NCI-H748 (cell line): Measurements from ENCODE around the gene STK32C.
A peak's percentile ranks its signal among the peaks of the same experiment; 100 is the strongest.

Source experiments
- DNase-seq: peaks from one replicate; lab custom pipeline; 2025; ENCODE audit not compliant: unreplicated experiment; lab: John Stamatoyannopoulos, UW

Gene STK32C

DNA sequence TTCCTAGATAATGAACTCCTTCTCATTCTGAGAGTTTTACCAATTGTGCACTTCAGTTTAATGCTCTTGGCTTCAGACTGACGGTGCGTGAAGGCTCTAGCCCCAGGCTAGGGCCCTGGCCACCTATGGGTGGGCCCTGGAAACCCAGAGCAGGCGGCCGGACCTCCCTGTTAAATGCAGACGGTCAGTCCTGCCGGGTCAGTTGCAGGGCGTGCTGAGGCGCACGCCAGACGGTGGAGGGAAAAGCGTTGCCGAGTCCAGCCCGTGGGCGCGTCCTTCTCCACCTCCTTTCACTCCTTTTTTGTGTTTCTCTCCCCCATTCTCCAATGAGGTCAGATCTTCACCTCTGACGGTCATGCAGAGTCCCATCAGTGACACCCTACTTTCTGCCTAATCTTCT lies 118.7 kb downstream of the STK32C start:
- no peak for DNase-seq

DNA sequence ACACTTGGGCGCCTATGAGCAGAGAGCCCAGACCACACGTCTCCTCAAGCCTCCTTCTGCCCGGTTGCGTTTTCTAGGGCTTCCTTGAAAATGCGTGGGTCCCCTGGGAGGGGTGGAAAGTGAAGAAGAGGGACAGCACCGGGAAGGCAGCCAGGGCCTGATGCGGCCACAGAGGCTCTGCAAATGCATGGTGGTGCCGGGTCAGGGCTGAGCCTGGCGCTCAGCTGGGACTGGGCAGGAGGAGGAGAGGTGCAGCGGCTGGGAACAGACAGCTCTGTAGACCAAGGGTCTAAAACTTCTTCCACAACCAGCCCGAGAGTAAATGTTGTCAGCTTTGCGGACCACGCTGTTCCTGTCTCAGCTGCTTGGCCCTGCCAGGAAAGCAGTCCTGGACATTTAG lies 119.4 kb downstream of the STK32C start:
- DNase-seq = no peak

- DNase-seq = peak; percentile 46
Observed at GRCh38 chr10:132187430-132188138, 120.2 kb downstream of the STK32C start.

GRCh38 chr10:132186488-132187429 lies 121.0 kb downstream of the STK32C start, which contains the start of gene DPYSL4:
Gene DPYSL4, plus strand, starts transcription at chr10:132186948. Its CDS starts 116 bp downstream, at chr10:132187064.
- DNase-seq = peak; percentile 54

DNA sequence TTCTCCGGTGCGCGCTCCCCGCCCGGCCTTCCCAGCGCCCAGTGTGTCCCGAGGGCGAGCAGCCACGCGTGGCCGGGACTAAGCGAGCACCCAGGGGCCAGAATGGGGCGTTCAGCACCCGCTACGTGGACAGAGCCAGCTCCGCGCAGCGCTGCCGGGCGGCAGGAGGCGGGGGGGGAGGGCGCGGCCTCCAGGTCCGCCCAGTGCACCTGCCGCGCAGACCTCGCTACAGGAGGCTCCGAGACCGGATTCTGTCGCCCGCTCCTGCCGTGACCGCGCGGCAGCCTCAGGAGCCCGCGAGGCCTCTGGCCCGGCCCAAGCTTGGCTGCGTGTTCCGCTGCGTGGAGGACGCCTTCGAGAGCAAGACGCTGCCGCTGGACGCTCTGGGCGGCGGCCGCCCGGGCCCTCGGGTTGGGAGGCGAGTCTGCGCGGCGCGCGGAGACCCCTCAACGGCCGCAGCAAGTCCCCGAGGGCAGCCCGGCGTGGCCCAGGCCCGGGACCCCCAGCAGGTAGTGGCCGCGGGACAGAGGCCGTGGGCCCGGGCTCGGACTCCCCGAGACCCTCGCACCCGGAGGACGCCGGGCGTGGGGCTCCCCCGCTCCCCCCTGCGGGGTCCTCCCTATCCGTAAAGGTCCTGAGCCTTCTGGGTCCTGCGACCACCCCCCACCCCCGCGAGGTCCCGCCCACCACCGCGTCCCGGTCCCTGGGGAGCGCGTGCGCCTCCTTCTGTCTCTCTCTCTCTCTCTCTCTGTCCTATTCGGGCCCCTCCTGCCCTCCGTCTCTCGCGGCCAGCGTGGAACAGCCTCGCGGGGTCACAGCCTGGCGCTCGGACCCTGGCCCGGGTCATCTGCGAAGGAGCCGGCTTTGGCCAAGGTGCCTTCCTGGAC lies 121.9 kb downstream of the STK32C start:
- DNase-seq = peak; percentile 74

DNA sequence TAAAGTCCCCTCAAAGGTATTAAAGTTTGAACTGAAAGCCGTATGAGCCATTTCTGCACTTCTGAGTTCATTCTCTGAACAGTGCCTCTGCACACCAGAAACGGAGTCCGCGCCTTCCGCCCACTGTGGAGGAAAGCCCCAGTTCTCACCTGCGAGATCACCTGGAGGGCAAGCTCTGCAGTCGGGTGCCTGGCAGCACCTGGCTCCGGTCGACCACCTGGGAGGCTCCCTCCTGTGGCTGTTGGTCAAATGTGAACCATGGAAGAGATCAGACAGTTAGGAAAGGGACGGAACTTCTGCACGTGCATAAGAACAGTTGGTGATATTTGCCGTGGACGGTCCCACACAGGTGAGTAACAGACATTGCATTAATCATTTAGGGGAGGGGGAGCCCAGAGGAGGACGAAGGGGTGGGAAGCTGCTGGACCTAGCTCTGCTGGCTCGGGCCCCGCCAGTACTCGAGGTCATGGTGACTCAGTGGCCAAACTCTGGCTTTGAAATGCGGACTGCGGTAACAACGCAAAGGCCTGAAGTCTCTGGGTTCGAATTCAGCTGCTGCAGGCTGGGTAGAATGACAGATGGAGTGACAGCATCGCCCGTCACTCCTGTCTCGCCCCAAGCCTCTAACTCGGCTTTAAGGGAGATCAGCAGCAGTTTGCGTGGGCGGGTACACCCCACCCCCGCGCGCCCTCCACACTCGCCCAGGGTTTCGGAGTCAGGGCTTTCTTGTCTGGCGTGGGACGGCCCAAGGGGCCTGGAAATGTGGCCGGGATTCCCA lies 122.7 kb downstream of the STK32C start:
- DNase-seq = peak; percentile 7

GRCh38 chr10:132183046-132183445 lies 124.7 kb downstream of the STK32C start:
- DNase-seq = peak; percentile 61

DNA sequence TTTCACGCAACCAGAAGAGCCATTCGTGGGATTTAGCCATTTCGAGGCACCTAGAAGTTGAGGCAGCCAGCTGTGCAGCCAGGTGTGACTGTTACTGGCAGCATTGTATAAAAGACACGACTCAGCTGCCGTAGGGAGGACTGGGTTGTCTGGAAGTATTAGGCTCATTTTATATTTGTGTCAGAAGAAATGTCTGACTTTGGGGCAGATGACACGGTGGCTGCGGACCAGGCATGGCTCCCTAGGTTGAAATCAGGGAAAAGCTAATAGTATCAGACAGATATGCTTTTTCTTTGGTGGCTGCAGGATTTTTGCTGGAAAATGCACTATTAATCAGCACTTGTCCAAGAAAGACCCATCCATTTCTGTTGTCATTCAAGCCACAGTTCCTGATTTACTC lies 125.2 kb downstream of the STK32C start:
- DNase-seq = no peak

GRCh38 chr10:132181691-132182425 lies 125.9 kb downstream of the STK32C start:
- DNase-seq = no peak

- DNase-seq = no peak
Observed at GRCh38 chr10:132180736-132181135, 127.0 kb downstream of the STK32C start.

- no peak for DNase-seq
Observed at GRCh38 chr10:132179551-132180392, 128.0 kb downstream of the STK32C start.

- no peak for DNase-seq
Observed at GRCh38 chr10:132178672-132179545, 128.8 kb downstream of the STK32C start.

GRCh38 chr10:132178046-132178445 lies 129.7 kb downstream of the STK32C start:
- no peak for DNase-seq

GRCh38 chr10:132176623-132177500 lies 130.9 kb downstream of the STK32C start:
- no peak for DNase-seq

- DNase-seq = peak; percentile 86
Observed at GRCh38 chr10:132175907-132176581, 131.7 kb downstream of the STK32C start.

GRCh38 chr10:132175408-132175807 lies 132.3 kb downstream of the STK32C start:
- no peak for DNase-seq
